ENCODE results near the gene RPUSD2.

- TF ChIP-seq POLR2A (IDR thresholded peaks at IDR 0.05) (no peak), CTCF (IDR thresholded peaks at IDR 0.05) (no peak)
Observed at GRCh38 chr15:40567111-40567510, 2.0 kb upstream of the RPUSD2 start.

All from body of pancreas (tissue), 4 donors.